ENCODE data around the gene PSORS1C2. TPM values are rescaled to one million over a fixed set of nuclear protein-coding genes. Genes with fewer than 3 reads are reported as not detected.

The PSORS1C2 gene
- total RNA-seq, 2 donors from 2014 or later: not detected

DNA sequence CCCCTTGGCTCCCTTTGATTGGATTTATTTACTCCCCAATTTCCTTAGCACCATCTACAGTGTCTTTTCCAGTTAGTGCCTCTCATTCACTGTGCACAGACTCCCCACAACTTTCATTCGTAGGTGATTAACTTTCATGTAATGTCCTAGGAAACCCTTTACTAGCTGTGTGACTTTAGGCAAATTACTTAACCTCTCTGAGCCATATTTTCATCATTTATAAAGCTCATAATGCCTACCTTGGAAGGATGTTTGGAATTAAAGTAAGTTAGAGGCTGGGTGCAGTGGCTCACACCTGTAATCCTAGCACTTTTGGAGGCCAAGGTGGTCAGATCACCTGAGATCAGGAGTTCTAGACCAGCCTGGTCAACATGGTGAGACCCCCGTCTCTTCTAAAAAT is 46.6 kb downstream of the PSORS1C2 start:
- intact Hi-C loops (cut with DNase I): no loop called here
- no peak for DNase-seq
- Histone ChIP-seq H3K4me1 (peaks cover 7% of the 10 kb centered on the region), H3K9ac (ENCODE audit: low read depth in 2 of 2, low read length in 2 of 2) (no peak overlapping the region), H3K4me3 (no peak overlapping the region), H3K36me3 (no peaks in the 10 kb centered on the region), H3K27me3 (no peaks in the 10 kb centered on the region), H3K27ac (no peak overlapping the region), H3K9me3 (no peaks in the 10 kb centered on the region)
- TF ChIP-seq, protein P1, sequence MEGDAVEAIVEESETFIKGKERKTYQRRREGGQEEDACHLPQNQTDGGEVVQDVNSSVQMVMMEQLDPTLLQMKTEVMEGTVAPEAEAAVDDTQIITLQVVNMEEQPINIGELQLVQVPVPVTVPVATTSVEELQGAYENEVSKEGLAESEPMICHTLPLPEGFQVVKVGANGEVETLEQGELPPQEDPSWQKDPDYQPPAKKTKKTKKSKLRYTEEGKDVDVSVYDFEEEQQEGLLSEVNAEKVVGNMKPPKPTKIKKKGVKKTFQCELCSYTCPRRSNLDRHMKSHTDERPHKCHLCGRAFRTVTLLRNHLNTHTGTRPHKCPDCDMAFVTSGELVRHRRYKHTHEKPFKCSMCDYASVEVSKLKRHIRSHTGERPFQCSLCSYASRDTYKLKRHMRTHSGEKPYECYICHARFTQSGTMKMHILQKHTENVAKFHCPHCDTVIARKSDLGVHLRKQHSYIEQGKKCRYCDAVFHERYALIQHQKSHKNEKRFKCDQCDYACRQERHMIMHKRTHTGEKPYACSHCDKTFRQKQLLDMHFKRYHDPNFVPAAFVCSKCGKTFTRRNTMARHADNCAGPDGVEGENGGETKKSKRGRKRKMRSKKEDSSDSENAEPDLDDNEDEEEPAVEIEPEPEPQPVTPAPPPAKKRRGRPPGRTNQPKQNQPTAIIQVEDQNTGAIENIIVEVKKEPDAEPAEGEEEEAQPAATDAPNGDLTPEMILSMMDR (IDR thresholded peaks at IDR 0.05): no peak

DNA sequence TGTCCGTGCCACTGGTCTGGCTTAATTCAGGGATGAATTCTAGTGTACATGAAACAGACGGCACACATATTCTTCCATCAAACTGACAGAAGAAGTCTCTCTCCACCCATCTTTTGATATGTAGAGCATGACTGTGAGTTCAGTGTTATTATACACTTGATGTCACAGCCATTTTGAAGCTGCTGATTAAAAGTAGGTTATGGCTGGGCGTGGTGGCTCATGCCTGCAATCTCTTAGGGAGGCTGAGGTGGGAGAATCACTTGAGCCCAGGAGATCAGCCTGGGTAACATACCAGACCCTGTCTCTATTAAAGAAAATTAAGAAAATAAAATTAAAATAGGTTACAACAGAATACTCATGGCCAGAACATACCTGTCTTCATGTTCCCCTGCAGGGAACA is 47.2 kb downstream of the PSORS1C2 start:
- Histone ChIP-seq H3K4me1 (peaks cover 7% of the 10 kb centered on the region), H3K9ac (ENCODE audit: low read depth in 2 of 2, low read length in 2 of 2) (no peak overlapping the region), H3K36me3 (no peaks in the 10 kb centered on the region), H3K4me3 (no peak overlapping the region), H3K9me3 (no peaks in the 10 kb centered on the region), H3K27me3 (no peaks in the 10 kb centered on the region), H3K27ac (peak overlapping the region; percentile 32)
- TF ChIP-seq, protein P1 (IDR thresholded peaks at IDR 0.05): no peak
- DNase-seq: peak; percentile 36
- intact Hi-C loops (cut with DNase I): no loop called here

DNA sequence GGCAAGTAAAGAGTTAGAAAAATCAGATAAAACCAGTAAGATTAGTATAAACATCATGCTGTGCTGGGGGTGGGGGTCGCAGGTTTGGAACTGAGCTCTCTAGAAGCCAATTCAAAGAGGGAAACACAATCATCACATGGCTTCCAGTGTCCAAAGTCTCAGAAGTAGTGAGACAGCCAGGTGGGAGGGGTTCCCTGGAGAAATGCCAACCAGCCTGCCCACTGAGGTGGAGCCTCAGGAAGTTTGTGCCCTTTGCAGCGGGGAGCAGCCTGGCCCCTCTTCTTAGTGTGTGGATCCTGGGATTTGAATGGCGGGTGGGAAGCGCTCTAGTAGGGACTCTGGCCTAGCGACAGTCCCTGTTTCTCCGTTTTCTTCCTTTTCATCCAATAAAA is 47.9 kb downstream of the PSORS1C2 start:
- Histone ChIP-seq H3K4me1 (peaks cover 7% of the 10 kb centered on the region), H3K27ac (peak overlapping the region; percentile 32), H3K4me3 (no peak overlapping the region), H3K9ac (ENCODE audit: low read depth in 2 of 2, low read length in 2 of 2) (no peak overlapping the region), H3K36me3 (no peaks in the 10 kb centered on the region), H3K27me3 (no peaks in the 10 kb centered on the region), H3K9me3 (no peaks in the 10 kb centered on the region)
- peak; percentile 62 for DNase-seq
- intact Hi-C loops (cut with DNase I): no loop called here
- TF ChIP-seq, protein P1 (IDR thresholded peaks at IDR 0.05): no peak

DNA sequence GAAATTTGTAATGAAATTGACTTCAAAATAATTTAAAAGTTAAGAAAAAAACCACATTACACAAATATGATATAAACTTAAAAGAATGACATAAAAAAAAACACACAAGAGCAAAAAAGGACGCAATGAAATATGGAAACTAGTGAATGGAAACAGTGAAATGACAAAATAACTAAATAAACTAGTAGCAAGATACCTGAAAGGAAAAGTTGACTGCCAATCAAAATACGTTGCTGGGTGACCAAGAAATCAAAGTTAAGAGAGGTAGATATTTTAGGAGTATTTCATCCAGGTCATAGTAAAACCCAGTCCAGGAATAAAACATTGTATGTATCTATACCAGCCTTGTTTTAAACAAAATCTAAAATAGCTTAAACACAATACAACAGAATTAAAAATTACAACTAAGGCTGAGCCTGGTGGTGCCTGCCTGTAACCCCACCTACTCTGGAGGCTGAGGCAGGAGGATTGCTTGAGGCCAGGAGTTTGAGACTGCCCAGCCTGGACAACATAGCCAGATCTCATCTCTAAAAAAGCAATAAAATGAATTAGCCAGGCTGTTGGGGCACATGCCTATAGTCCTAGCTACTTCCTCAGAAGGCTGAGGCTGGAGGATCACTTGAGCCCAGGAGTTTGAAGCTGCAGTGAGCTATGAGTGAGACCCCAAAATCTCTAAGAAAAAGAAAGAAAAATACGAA is 48.4 kb downstream of the PSORS1C2 start:
- H3K27ac ChIP-seq: no peak overlapping the region
- no peaks in the 10 kb centered on the region for H3K36me3 ChIP-seq
- H3K9ac ChIP-seq (ENCODE audit: low read depth in 2 of 2, low read length in 2 of 2): no peak overlapping the region
- intact Hi-C loops (cut with DNase I): no loop called here
- DNase-seq: no peak
- no peaks in the 10 kb centered on the region for H3K9me3 ChIP-seq
- no peak overlapping the region for H3K4me3 ChIP-seq
- H3K4me1 ChIP-seq: peaks cover 7% of the 10 kb centered on the region
- no peaks in the 10 kb centered on the region for H3K27me3 ChIP-seq
- TF ChIP-seq, protein P1 (IDR thresholded peaks at IDR 0.05): no peak

Other genes starting within 250 kb of the PSORS1C2 start
- gene GTF2H4, start 230.9 kb downstream of the PSORS1C2 start, total RNA-seq: 10 to 100 TPM; 15.8 to 25.7 TPM
- gene VARS2, start 224.8 kb downstream of the PSORS1C2 start, total RNA-seq: 10 to 100 TPM; 27.5 to 55.6 TPM
- 1 to 10 TPM in 1 of 2 donors, not detected in 1; 1.3 TPM for gene SFTA2, start 206.9 kb downstream of the PSORS1C2 start, total RNA-seq
- under 1 TPM in 1 of 2 donors, not detected in 1; 0.30 TPM for gene MUCL3, start 198.1 kb downstream of the PSORS1C2 start, total RNA-seq
- gene MUC21, start 155.3 kb downstream of the PSORS1C2 start, total RNA-seq: not detected
- not detected for gene MUC22, start 128.6 kb downstream of the PSORS1C2 start, total RNA-seq
- not detected for gene C6orf15, start 26.5 kb downstream of the PSORS1C2 start, total RNA-seq
- gene PSORS1C1, start 24.3 kb downstream of the PSORS1C2 start, total RNA-seq: 1 to 10 TPM; 2.2 to 5.6 TPM
- not detected for gene CDSN, start 18.6 kb downstream of the PSORS1C2 start, total RNA-seq
- 10 to 100 TPM; 31.8 to 55.4 TPM for gene CCHCR1, start 18.7 kb upstream of the PSORS1C2 start, total RNA-seq
- 10 to 100 TPM in 1 of 2 donors, 1 to 10 TPM in 1; 8.8 to 39.6 TPM for gene TCF19, start 19.5 kb upstream of the PSORS1C2 start, total RNA-seq
- 1 to 10 TPM; 3.4 to 7.0 TPM for gene POU5F1, start 31.6 kb upstream of the PSORS1C2 start, total RNA-seq
- gene HLA-C, start 133.0 kb upstream of the PSORS1C2 start, total RNA-seq: 1,000 to 10,000 TPM in 1 of 2 donors, 100 to 1,000 TPM in 1; 576 to 1,321 TPM
- 1,000 to 10,000 TPM; 1,153 to 3,111 TPM for gene HLA-B, start 218.1 kb upstream of the PSORS1C2 start, total RNA-seq

Data from colonic mucosa (tissue), 4 donors.